Type B pancreatic cell (in vitro differentiated cells): ENCODE data around the gene TMEM8B. TPM values are rescaled to one million over a fixed set of nuclear protein-coding genes. Genes with fewer than 3 reads are reported as not detected.

ENCODE experiments used
- DNase-seq: peaks from one replicate; pipeline ENCODE4 v3.0.0; 2021; ENCODE audit warnings: mixed read lengths; ENCODE audit not compliant: unreplicated experiment; ENCODE audit errors: extremely low spot score
- H3K27ac Mint-ChIP-seq: 2 replicates; pipeline ENCODE4 v1.8.0; 2021; ENCODE audit warnings: mild to moderate bottlenecking, mixed read lengths
- H3K27me3 Mint-ChIP-seq: 2 replicates; pipeline ENCODE4 v1.8.0; 2021; ENCODE audit warnings: mixed read lengths
- H3K36me3 Mint-ChIP-seq: 2 replicates; pipeline ENCODE4 v1.8.0; 2021; ENCODE audit warnings: mixed read lengths
- H3K4me1 Mint-ChIP-seq: one replicate; pipeline ENCODE4 v1.8.0; 2021; ENCODE audit warnings: mixed read lengths; ENCODE audit not compliant: unreplicated experiment
- H3K4me3 Mint-ChIP-seq: 2 replicates; pipeline ENCODE4 v1.8.0; 2021; ENCODE audit warnings: mild to moderate bottlenecking, mixed read lengths
- H3K9me3 Mint-ChIP-seq: 2 replicates; pipeline ENCODE4 v1.8.0; 2021; ENCODE audit warnings: mixed read lengths
- total RNA-seq: library from RNA; stranded (reverse); gene quantifications from 2 replicates; pipeline ENCODE4 v1.2.1, GENCODE V29; 2021; ENCODE audit warnings: low replicate concordance
- TF ChIP-seq, protein P1 (sequence below): fragments of 200-600 bp; sonication (generic); conservative IDR thresholded peaks from 2 replicates; pipeline ENCODE4 v1.5.0; 2021; ENCODE audit warnings: antibody characterized with exemption, mild to moderate bottlenecking

Gene TMEM8B
- total RNA-seq, 1 donor from 2014 or later = 27.2 TPM

DNA sequence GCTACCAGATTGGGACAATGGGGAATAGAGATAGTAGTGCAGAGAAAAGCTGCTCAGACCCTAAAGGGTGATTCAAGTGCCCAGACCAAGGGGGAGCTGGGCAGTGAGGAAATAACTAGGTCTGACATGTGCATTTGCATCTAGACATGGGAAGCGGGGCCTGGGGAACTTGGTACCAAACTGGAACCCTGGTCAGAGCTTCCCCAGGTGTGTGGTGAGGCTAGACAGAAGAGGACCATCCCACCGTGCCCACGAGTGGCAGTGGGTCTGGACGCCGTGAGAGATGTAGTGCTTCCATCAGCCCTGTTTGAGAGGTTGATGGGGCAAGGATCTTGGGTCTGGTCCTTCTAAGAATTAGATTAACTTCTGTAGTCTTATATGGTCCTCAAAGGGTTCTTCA, 7.6 kb downstream of the TMEM8B start:
- Mint-ChIP-seq H3K4me3 (no peak overlapping the region), H3K36me3 (peaks cover 4% of the 10 kb centered on the region), H3K4me1 (peaks cover 31% of the 10 kb centered on the region), H3K27ac (no peak overlapping the region), H3K27me3 (no peaks in the 10 kb centered on the region), H3K9me3 (no peaks in the 10 kb centered on the region)
- TF ChIP-seq, protein P1, sequence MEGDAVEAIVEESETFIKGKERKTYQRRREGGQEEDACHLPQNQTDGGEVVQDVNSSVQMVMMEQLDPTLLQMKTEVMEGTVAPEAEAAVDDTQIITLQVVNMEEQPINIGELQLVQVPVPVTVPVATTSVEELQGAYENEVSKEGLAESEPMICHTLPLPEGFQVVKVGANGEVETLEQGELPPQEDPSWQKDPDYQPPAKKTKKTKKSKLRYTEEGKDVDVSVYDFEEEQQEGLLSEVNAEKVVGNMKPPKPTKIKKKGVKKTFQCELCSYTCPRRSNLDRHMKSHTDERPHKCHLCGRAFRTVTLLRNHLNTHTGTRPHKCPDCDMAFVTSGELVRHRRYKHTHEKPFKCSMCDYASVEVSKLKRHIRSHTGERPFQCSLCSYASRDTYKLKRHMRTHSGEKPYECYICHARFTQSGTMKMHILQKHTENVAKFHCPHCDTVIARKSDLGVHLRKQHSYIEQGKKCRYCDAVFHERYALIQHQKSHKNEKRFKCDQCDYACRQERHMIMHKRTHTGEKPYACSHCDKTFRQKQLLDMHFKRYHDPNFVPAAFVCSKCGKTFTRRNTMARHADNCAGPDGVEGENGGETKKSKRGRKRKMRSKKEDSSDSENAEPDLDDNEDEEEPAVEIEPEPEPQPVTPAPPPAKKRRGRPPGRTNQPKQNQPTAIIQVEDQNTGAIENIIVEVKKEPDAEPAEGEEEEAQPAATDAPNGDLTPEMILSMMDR = no peak
- DNase-seq = no peak

DNA sequence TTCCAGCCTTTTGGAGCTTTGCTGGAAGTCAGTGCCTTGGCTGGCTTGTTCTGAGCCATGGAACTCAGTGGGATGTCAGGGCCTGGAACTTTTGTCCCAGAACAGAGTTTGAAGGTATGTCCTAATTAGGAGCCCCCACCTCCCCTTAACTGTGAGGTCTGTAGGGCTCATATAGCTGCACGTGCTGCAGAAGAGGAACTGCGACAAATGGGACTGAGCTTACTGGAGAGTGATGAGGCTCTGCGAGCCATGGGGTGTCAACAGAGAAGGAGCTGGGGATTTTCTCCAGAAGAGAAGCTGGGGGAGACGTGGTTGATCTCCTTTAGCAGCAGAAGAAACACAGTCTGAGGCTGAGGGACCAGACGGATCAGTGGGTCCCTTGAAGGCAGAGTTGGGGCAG, 10.9 kb downstream of the TMEM8B start:
- DNase-seq = no peak
- H3K27me3 Mint-ChIP-seq = no peaks in the 10 kb centered on the region
- H3K4me3 Mint-ChIP-seq = no peak overlapping the region
- TF ChIP-seq, protein P1 = no peak
- no peaks in the 10 kb centered on the region for H3K9me3 Mint-ChIP-seq
- no peak overlapping the region for H3K27ac Mint-ChIP-seq
- H3K36me3 Mint-ChIP-seq = peaks cover 4% of the 10 kb centered on the region
- peaks cover 10% of the 10 kb centered on the region for H3K4me1 Mint-ChIP-seq

DNA sequence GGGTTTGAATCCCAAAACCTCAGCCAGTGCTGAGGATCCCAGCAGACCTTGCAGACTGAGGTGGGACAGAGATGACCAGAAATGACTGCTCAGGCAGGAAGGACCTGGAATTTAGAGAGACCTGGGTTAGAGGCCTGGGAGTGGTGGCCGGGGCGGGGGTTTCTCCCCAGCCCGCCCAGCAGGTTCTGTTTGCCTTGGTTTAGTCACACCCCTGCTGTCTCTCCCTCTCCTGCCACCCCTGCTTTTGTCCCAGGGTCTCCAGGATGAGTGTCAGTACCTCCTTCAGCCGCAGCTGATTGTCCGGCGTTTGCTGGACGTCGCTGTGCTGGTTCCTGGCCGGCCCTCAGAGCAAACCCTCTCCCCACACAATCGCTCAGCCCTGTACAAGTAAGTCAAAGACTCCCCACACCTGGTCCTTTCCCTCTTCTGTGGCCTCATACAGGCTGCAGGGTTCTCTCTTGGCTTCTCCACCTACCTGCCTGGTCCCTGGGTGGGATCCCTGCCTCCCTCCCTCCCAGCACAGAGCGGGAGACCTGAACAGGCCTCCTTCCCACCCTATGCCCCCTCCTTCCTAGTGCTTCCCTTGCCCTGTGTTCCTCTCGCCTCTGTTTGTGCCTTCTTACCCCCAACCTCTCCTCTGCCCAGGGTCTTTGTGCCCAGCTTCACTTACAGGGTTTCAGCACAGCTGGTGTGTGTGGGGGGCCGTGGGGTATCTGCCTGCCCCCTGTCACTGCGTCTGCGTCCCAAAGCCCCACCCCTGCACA, 12.0 kb downstream of the TMEM8B start:
- Mint-ChIP-seq H3K36me3 (peaks cover 4% of the 10 kb centered on the region), H3K4me1 (peaks cover 15% of the 10 kb centered on the region), H3K27me3 (no peaks in the 10 kb centered on the region), H3K27ac (no peak overlapping the region), H3K9me3 (no peaks in the 10 kb centered on the region), H3K4me3 (no peak overlapping the region)
- no peak for DNase-seq
- TF ChIP-seq, protein P1 = no peak

DNA sequence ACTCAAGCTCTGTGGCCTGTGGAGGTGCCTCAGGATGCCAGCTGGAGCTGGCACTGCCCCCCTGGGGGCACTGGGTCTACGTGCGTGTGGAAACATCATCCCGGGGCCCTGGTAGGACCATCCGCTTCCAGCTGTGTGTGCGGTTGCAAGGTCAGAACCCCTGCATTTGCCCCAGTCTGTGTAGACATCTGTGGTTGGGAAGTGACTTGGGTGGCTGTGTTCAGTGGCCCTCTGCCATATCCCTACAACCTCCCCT, 12.5 kb downstream of the TMEM8B start:
- DNase-seq = no peak
- Mint-ChIP-seq H3K4me3 (no peak overlapping the region), H3K36me3 (peaks cover 4% of the 10 kb centered on the region)

DNA sequence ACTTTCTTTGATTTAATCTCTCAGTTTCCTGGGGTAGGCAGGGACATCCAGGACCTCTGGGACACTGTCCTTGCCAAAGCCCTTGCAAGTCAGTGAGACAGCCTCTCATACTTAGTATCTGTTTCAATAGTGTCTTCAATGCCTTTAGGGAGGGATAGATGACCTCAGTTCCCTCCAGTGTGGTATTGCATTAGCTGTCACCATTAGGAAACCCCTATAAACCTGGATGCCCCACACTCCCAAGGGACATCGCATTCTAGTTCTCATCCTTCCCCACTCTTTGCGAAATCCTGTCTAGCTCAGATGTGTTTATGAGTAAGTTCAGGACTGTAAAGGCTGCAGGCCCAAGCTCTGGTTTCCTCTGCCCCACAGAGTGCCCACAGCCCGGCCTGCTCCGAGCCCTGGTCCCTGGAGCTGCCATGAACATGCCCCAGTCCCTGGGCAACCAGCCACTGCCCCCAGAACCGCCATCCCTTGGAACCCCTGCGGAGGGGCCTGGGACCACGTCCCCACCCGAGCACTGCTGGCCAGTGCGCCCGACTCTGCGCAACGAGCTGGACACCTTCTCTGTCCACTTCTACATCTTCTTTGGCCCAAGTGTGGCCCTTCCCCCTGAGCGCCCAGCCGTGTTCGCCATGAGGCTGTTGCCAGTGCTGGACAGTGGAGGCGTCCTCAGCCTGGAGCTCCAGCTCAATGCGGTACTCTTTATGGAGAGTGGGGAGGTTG, 13.2 kb downstream of the TMEM8B start:
- DNase-seq = no peak
- Mint-ChIP-seq H3K4me1 (peaks cover 15% of the 10 kb centered on the region), H3K27me3 (no peaks in the 10 kb centered on the region), H3K36me3 (peaks cover under 1% of the 10 kb centered on the region), H3K9me3 (no peaks in the 10 kb centered on the region), H3K4me3 (no peak overlapping the region), H3K27ac (no peak overlapping the region)
- TF ChIP-seq, protein P1 = no peak

More for the DNA sequence above, 12.5 kb downstream of the TMEM8B start:
- no peaks in the 10 kb centered on the region for H3K27me3 Mint-ChIP-seq
- H3K27ac Mint-ChIP-seq = no peak overlapping the region
- peaks cover 15% of the 10 kb centered on the region for H3K4me1 Mint-ChIP-seq
- TF ChIP-seq, protein P1 = no peak
- no peaks in the 10 kb centered on the region for H3K9me3 Mint-ChIP-seq
